ENCODE data around the gene BRD4. TPM values are rescaled to one million over a fixed set of nuclear protein-coding genes. Genes with fewer than 3 reads are reported as not detected.

BRD4 gene
- total RNA-seq, 1 experiment from 2014 or later: 144 TPM

- Histone ChIP-seq H3K79me1 (ENCODE audit: insufficient read depth, low read depth, low read length, poor library complexity, severe bottlenecking) (peaks cover 9% of the 10 kb centered on the region), H2BK120ac (ENCODE audit: low read depth, low read length, poor library complexity, severe bottlenecking) (no peak overlapping the region), H2BK12ac (ENCODE audit: insufficient read length, low read depth, low read length) (no peak overlapping the region), H4K8ac (replicated peaks; ENCODE audit: insufficient read length, low read depth, low read length) (no peak overlapping the region), H3K4ac (ENCODE audit: low read depth, low read length) (no peak overlapping the region), H3K23ac (ENCODE audit: insufficient read length, low read depth, low read length) (no peak overlapping the region), H3K79me2 (ENCODE audit: insufficient read depth, low read length) (peaks cover 88% of the 10 kb centered on the region), H3T11ph (ENCODE audit: low read length) (no peak overlapping the region), H3K56ac (ENCODE audit: insufficient read length, low read depth, low read length) (no peak overlapping the region), H4K5ac (ENCODE audit: insufficient read length, low read depth, low read length) (no peak overlapping the region), H3K4me1 (ENCODE audit: insufficient read depth, low read length) (peaks cover 27% of the 10 kb centered on the region), H2AK5ac (ENCODE audit: insufficient read length, low read length) (no peak overlapping the region), H3K4me2 (ENCODE audit: insufficient read depth, insufficient read length, low read length) (no peak overlapping the region), H2BK20ac (ENCODE audit: low read depth, low read length, poor library complexity, severe bottlenecking) (no peak overlapping the region), H3K27me3 (ENCODE audit: insufficient read depth, low read length) (no peaks in the 10 kb centered on the region), H3K27ac (ENCODE audit: insufficient read length, low read depth, low read length) (no peak overlapping the region), H3K9ac (ENCODE audit: extremely low read depth, insufficient read length, low read length) (no peak overlapping the region), H4K91ac (ENCODE audit: insufficient read length, low read depth, low read length) (no peak overlapping the region), H2BK5ac (ENCODE audit: insufficient read length, low read length) (no peak overlapping the region), H2AFZ (ENCODE audit: low read length) (no peak overlapping the region), H3K23me2 (ENCODE audit: insufficient read length, low read depth, low read length, poor library complexity, severe bottlenecking) (no peaks in the 10 kb centered on the region), H3K9me3 (ENCODE audit: control insufficient read depth, low read depth, low read length) (no peaks in the 10 kb centered on the region), H4K20me1 (ENCODE audit: control insufficient read depth, insufficient read depth, insufficient read length) (peaks cover 5% of the 10 kb centered on the region), H3K14ac (ENCODE audit: insufficient read depth, low read length) (no peak overlapping the region), H2BK15ac (ENCODE audit: low read depth, low read length) (no peak overlapping the region), H3K18ac (ENCODE audit: insufficient read length, low read depth, low read length) (no peak overlapping the region)
- WGBS (ENCODE audit: extremely low coverage, insufficient read length, low lambda C conversion rate): no CpG with 5 or more reads among the region's 10 CpGs
- Mint-ChIP-seq H3K9me3 (peaks cover 0 to 2% of the 10 kb centered on the region in 2 experiments; a peak in 1 of 5 replicates), H3K4me1 (peaks cover 74 to 75% of the 10 kb centered on the region in 2 experiments), H3K27me3 (ENCODE audit: low read depth) (no peaks in the 10 kb centered on the region), H3K4me3 (no peak overlapping the region), H3K36me3 (ENCODE audit: insufficient read depth in 1 of 3, low read depth in 3 of 3) (peaks cover 6 to 15% (median 12%) of the 10 kb centered on the region in 3 experiments; a peak in 6 of 7 replicates), H3K27ac (peak overlapping the region; percentile 18 to 85 (median 72); a peak in 2 of 7 replicates)
- DNase-seq: no peak
- TF ChIP-seq CTCF (conservative IDR thresholded peaks at IDR 0.05): no peak
These were observed 36.0 kb downstream of the BRD4 start for GRCh38 chr19:15296353-15296752.
